SK-N-SH (cell line): ENCODE results near the gene TFPI. TPM values are rescaled to one million over a fixed set of nuclear protein-coding genes. Genes with fewer than 3 reads are reported as not detected.

Experiments used
- CTCF ChIA-PET: fragments of 300-600, 350-600 bp; formaldehyde crosslinking; extraction: SDS; loops from one replicate; lab custom pipeline; 2021; lab: Yijun Ruan, JAX
- POLR2A ChIA-PET: fragments of 350-600 bp; sonication (Branson Sonifier 250); formaldehyde crosslinking; extraction: SDS; loops from one replicate; lab custom pipeline; 2020; ENCODE audit warnings: antibody characterized with exemption, inconsistent platforms; lab: Yijun Ruan, JAX
- DNase-seq: peaks from one replicate; pipeline ENCODE4 v3.0.0; 2012
- H2AFZ ChIP-seq: fragments of 200-600 bp; sonication (generic); 2 replicates; pipeline ENCODE4 v1.8.1; 2016; ENCODE audit warnings: antibody characterized with exemption, mild to moderate bottlenecking, low read depth
- H3F3A ChIP-seq: fragments of 200-600 bp; sonication (generic); replicated peaks from 2 replicates; pipeline ENCODE3; 2016; ENCODE audit warnings: antibody characterized with exemption, mild to moderate bottlenecking; ENCODE audit not compliant: insufficient read depth
- H3K27ac ChIP-seq, 2 experiments: fragments of 200-500 bp in 1 of 2; fragments of 200-600 bp in 1 of 2; sonication (Bioruptor generic) in 1 of 2; sonication (generic), shearing (Covaris generic) in 1 of 2; 2 replicates each; pipeline versions ENCODE4 v1.5.1 to v1.6.1; 2014 to 2016; ENCODE audit warnings: low read depth in 2 of 2, inconsistent platforms in 1 of 2, low read length in 1 of 2, mild to moderate bottlenecking in 1 of 2, mixed read lengths in 1 of 2
- H3K27me3 ChIP-seq: fragments of 200-600 bp; sonication (generic), shearing (Covaris generic); 2 replicates; pipeline ENCODE4 v1.6.1; 2016; ENCODE audit warnings: mixed run types; ENCODE audit not compliant: insufficient read depth
- H3K36me3 ChIP-seq, 2 experiments: fragments of 200-500 bp in 1 of 2; fragments of 200-600 bp in 1 of 2; sonication (Bioruptor generic) in 1 of 2; sonication (generic) in 1 of 2; replicated peaks in 1 of 2; 2 replicates each; pipeline versions ENCODE3 to v1.5.1; 2014 to 2016; ENCODE audit warnings: low read length in 1 of 2, mild to moderate bottlenecking in 1 of 2; ENCODE audit not compliant: insufficient read depth in 2 of 2, control insufficient read depth in 1 of 2
- H3K4me1 ChIP-seq, 2 experiments: fragments of 200-500 bp in 1 of 2; fragments of 200-600 bp in 1 of 2; sonication (Bioruptor generic) in 1 of 2; sonication (generic), shearing (Covaris generic) in 1 of 2; 2 replicates each; pipeline versions ENCODE4 v1.5.1 to v1.6.1; 2014 to 2016; ENCODE audit warnings: low read depth in 1 of 2, low read length in 1 of 2, mixed run types in 1 of 2; ENCODE audit not compliant: insufficient read depth in 2 of 2, control insufficient read depth in 1 of 2
- H3K4me2 ChIP-seq: fragments of 200-600 bp; sonication (generic), shearing (Covaris generic); 2 replicates; pipeline ENCODE4 v1.6.1; 2017; ENCODE audit warnings: mixed run types
- H3K4me3 ChIP-seq, 2 experiments: fragments of 200-500 bp in 1 of 2; fragments of 200-600 bp in 1 of 2; sonication (Bioruptor generic) in 1 of 2; sonication (generic), shearing (Covaris generic) in 1 of 2; 2 replicates each; pipeline versions ENCODE4 v1.5.1 to v1.8.1; 2014 to 2016; ENCODE audit warnings: low read depth in 2 of 2, inconsistent platforms in 1 of 2, low read length in 1 of 2, mild to moderate bottlenecking in 1 of 2, mixed read lengths in 1 of 2, moderate library complexity in 1 of 2
- H3K79me2 ChIP-seq: fragments of 200-600 bp; sonication (generic); 2 replicates; pipeline ENCODE4 v1.8.1; 2017; ENCODE audit warnings: mild to moderate bottlenecking; ENCODE audit not compliant: insufficient read depth
- H3K9ac ChIP-seq: fragments of 200-600 bp; sonication (generic); 2 replicates; pipeline ENCODE4 v1.6.1; 2017; ENCODE audit warnings: mixed run types
- H3K9me2 ChIP-seq: fragments of 200-600 bp; sonication (generic); 2 replicates; pipeline ENCODE4 v1.6.1; 2017; ENCODE audit warnings: mixed run types
- H3K9me3 ChIP-seq: fragments of 200-600 bp; sonication (generic); 2 replicates; pipeline ENCODE4 v1.6.1; 2017; ENCODE audit warnings: mixed run types, mild to moderate bottlenecking, moderate library complexity
- H4K20me1 ChIP-seq: fragments of 200-600 bp; sonication (generic); 2 replicates; pipeline ENCODE4 v1.6.1; 2017; ENCODE audit warnings: mild to moderate bottlenecking, mixed run types; ENCODE audit not compliant: insufficient read depth
- EP300 ChIP-seq, 2 experiments: IDR thresholded peaks; 2 replicates each; pipeline versions ENCODE4 v1.4.0 to v1.6.1; 2012; ENCODE audit warnings: borderline replicate concordance in 1 of 2, low read depth in 1 of 2, low read length in 1 of 2
- FOXJ3 ChIP-seq: sonication (generic); formaldehyde crosslinking; IDR thresholded peaks from 2 replicates; pipeline ENCODE4 v1.5.1; 2020; ENCODE audit warnings: mild to moderate bottlenecking, missing genetic modification reagents
- FOXM1 ChIP-seq: IDR thresholded peaks from 2 replicates; pipeline ENCODE4 v1.4.0; 2012; ENCODE audit warnings: low read depth, mild to moderate bottlenecking
- GABPA ChIP-seq: IDR thresholded peaks from 2 replicates; pipeline ENCODE4 v1.4.0; 2012; ENCODE audit warnings: low read depth, mild to moderate bottlenecking
- GATA2 ChIP-seq: sonication (generic); formaldehyde crosslinking; IDR thresholded peaks from 2 replicates; pipeline ENCODE4 v1.5.0; 2020; ENCODE audit warnings: mild to moderate bottlenecking, missing genetic modification reagents
- JUND ChIP-seq: IDR thresholded peaks from 2 replicates; pipeline ENCODE4 v1.4.0; 2012
- NFIC ChIP-seq: IDR thresholded peaks from 2 replicates; pipeline ENCODE4 v1.4.0; 2012; ENCODE audit warnings: borderline replicate concordance
- NRF1 ChIP-seq: IDR thresholded peaks from 2 replicates; pipeline ENCODE4 v1.6.1; 2012; ENCODE audit warnings: low read depth, mild to moderate bottlenecking, low read length
- RAD21 ChIP-seq: IDR thresholded peaks from 2 replicates; pipeline ENCODE4 v1.6.1; 2012; ENCODE audit warnings: mild to moderate bottlenecking, low read length
- RFX5 ChIP-seq: IDR thresholded peaks from 2 replicates; pipeline ENCODE4 v1.6.1; 2012; ENCODE audit warnings: mild to moderate bottlenecking, improper control_type of control experiment, low read length
- RXRA ChIP-seq: IDR thresholded peaks from 2 replicates; pipeline ENCODE4 v1.4.0; 2012; ENCODE audit warnings: low read depth, mild to moderate bottlenecking, borderline replicate concordance
- SMC3 ChIP-seq: IDR thresholded peaks from 2 replicates; pipeline ENCODE4 v1.6.1; 2012; ENCODE audit warnings: low read depth, low read length, improper control_type of control experiment
- TAF1 ChIP-seq: IDR thresholded peaks from 2 replicates; pipeline ENCODE4 v1.6.1; 2012; ENCODE audit warnings: low read depth, mild to moderate bottlenecking, low read length, moderate library complexity, borderline replicate concordance
- TCF12 ChIP-seq: IDR thresholded peaks from 2 replicates; pipeline ENCODE4 v1.4.0; 2012
- WGBS: methylation state at CpG from one replicate; pipeline ENCODE4 v1.1.6; 2017; ENCODE audit warnings: low lambda C conversion rate; 5-methylcytosine and 5-hydroxymethylcytosine counted together
- polyA plus RNA-seq, 3 experiments: library from polyadenylated mRNA; depleted of rRNA; stranded (reverse); fragments of >200 nt; gene quantifications; 2 replicates each; pipeline ENCODE4 v1.2.3, GENCODE V29; 2012
- TF ChIP-seq, protein P1 (sequence below): IDR thresholded peaks from 2 replicates; pipeline ENCODE4 v1.4.0; 2012; ENCODE audit warnings: low read depth, borderline replicate concordance
- TF ChIP-seq, protein P2 (sequence below): fragments of 200-600 bp; sonication (generic); IDR thresholded peaks from 2 replicates; pipeline ENCODE4 v1.6.1; 2017; ENCODE audit warnings: antibody characterized with exemption, mild to moderate bottlenecking, moderate library complexity
- TF ChIP-seq, protein P3 (sequence below): IDR thresholded peaks from 2 replicates; pipeline ENCODE4; 2012
- TF ChIP-seq, protein P4 (sequence below): IDR thresholded peaks from 2 replicates; pipeline ENCODE4 v1.6.1; 2012; ENCODE audit warnings: mild to moderate bottlenecking, low read depth, low read length, moderate library complexity
- TF ChIP-seq, protein P5 (sequence below): IDR thresholded peaks from 2 replicates; pipeline ENCODE4 v1.4.0; 2012; ENCODE audit warnings: low read depth, borderline replicate concordance

Gene TFPI
- polyA plus RNA-seq, 1 of the 3 experiments (the other 2 are of a cell fraction) = 2.1 TPM

DNA sequence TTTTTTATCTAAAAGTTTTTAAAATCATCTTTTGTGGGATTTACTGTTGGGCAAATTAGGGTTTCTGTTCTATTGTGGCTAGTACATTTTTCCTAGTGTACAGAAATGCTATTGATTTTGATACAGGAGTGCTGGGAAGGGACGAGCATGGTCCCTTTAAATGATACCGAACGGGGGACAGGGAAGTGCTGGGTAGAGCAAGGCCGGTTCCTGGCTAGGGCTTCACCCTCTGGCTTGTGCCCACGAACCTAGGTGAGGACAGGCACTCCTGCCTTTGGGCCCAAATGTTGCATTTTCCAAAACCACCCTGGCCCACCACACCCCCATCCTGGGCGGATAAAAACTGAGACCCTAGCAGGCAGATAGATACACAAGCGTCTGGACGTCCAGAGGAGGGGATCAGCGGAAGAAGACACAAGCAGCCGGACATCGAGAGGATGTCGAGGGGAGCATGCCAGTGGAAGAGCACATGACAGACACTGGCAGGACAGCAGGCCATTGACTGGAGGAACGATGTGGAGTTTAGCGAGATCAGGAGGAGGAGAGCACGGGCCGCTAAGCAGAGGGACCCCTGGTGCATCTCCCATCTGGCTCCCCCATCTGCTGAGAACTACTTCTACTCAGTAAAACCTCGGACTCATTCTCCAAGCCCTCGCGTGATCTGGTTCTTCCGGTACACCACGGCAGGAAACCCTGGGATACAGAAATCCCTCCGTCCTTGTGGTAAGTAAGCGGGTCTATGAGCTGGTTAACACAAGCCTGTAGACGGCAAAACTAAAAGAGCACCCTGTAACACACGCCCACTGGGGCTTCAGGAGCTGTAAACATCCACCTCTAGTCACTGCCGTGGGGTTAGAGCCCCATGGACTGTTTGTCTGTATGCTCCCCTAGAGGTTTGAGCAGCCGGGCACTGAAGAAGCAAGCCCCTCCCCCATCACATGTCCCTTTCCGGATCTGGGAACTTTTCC, 92.7 kb downstream of the TFPI start:
- no peaks in the 10 kb centered on the region for H3K9me3 ChIP-seq
- H3K27ac ChIP-seq = no peak overlapping the region
- TF ChIP-seq, protein P1, sequence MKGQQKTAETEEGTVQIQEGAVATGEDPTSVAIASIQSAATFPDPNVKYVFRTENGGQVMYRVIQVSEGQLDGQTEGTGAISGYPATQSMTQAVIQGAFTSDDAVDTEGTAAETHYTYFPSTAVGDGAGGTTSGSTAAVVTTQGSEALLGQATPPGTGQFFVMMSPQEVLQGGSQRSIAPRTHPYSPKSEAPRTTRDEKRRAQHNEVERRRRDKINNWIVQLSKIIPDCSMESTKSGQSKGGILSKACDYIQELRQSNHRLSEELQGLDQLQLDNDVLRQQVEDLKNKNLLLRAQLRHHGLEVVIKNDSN = no peak
- no peak for TF ChIP-seq TCF12
- no peak for TF ChIP-seq NRF1
- no peak for TF ChIP-seq RAD21
- TF ChIP-seq, protein P2, sequence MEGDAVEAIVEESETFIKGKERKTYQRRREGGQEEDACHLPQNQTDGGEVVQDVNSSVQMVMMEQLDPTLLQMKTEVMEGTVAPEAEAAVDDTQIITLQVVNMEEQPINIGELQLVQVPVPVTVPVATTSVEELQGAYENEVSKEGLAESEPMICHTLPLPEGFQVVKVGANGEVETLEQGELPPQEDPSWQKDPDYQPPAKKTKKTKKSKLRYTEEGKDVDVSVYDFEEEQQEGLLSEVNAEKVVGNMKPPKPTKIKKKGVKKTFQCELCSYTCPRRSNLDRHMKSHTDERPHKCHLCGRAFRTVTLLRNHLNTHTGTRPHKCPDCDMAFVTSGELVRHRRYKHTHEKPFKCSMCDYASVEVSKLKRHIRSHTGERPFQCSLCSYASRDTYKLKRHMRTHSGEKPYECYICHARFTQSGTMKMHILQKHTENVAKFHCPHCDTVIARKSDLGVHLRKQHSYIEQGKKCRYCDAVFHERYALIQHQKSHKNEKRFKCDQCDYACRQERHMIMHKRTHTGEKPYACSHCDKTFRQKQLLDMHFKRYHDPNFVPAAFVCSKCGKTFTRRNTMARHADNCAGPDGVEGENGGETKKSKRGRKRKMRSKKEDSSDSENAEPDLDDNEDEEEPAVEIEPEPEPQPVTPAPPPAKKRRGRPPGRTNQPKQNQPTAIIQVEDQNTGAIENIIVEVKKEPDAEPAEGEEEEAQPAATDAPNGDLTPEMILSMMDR = no peak
- TF ChIP-seq RFX5 = no peak
- TF ChIP-seq, protein P3, sequence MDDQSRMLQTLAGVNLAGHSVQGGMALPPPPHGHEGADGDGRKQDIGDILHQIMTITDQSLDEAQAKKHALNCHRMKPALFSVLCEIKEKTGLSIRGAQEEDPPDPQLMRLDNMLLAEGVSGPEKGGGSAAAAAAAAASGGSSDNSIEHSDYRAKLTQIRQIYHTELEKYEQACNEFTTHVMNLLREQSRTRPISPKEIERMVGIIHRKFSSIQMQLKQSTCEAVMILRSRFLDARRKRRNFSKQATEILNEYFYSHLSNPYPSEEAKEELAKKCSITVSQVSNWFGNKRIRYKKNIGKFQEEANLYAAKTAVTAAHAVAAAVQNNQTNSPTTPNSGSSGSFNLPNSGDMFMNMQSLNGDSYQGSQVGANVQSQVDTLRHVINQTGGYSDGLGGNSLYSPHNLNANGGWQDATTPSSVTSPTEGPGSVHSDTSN = no peak
- no peak for TF ChIP-seq GATA2 (CRISPR knock-in tag)
- TF ChIP-seq JUND = no peak
- TF ChIP-seq, protein P4, sequence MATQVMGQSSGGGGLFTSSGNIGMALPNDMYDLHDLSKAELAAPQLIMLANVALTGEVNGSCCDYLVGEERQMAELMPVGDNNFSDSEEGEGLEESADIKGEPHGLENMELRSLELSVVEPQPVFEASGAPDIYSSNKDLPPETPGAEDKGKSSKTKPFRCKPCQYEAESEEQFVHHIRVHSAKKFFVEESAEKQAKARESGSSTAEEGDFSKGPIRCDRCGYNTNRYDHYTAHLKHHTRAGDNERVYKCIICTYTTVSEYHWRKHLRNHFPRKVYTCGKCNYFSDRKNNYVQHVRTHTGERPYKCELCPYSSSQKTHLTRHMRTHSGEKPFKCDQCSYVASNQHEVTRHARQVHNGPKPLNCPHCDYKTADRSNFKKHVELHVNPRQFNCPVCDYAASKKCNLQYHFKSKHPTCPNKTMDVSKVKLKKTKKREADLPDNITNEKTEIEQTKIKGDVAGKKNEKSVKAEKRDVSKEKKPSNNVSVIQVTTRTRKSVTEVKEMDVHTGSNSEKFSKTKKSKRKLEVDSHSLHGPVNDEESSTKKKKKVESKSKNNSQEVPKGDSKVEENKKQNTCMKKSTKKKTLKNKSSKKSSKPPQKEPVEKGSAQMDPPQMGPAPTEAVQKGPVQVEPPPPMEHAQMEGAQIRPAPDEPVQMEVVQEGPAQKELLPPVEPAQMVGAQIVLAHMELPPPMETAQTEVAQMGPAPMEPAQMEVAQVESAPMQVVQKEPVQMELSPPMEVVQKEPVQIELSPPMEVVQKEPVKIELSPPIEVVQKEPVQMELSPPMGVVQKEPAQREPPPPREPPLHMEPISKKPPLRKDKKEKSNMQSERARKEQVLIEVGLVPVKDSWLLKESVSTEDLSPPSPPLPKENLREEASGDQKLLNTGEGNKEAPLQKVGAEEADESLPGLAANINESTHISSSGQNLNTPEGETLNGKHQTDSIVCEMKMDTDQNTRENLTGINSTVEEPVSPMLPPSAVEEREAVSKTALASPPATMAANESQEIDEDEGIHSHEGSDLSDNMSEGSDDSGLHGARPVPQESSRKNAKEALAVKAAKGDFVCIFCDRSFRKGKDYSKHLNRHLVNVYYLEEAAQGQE = no peak
- TF ChIP-seq RXRA = no peak
- no peak for TF ChIP-seq FOXM1
- no peak for TF ChIP-seq SMC3
- TF ChIP-seq, protein P5, sequence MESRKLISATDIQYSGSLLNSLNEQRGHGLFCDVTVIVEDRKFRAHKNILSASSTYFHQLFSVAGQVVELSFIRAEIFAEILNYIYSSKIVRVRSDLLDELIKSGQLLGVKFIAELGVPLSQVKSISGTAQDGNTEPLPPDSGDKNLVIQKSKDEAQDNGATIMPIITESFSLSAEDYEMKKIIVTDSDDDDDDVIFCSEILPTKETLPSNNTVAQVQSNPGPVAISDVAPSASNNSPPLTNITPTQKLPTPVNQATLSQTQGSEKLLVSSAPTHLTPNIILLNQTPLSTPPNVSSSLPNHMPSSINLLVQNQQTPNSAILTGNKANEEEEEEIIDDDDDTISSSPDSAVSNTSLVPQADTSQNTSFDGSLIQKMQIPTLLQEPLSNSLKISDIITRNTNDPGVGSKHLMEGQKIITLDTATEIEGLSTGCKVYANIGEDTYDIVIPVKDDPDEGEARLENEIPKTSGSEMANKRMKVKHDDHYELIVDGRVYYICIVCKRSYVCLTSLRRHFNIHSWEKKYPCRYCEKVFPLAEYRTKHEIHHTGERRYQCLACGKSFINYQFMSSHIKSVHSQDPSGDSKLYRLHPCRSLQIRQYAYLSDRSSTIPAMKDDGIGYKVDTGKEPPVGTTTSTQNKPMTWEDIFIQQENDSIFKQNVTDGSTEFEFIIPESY = no peak
- no peak for TF ChIP-seq NFIC
- no peak for TF ChIP-seq TAF1
- TF ChIP-seq FOXJ3 (CRISPR knock-in tag) = no peak
- TF ChIP-seq EP300 (IDR thresholded peaks at IDR 0.05; ENCODE audit: borderline replicate concordance in 1 of 2, low read depth in 1 of 2, low read length in 1 of 2) = no peak
- TF ChIP-seq GABPA = no peak
- H2AFZ ChIP-seq = no peak overlapping the region
- H3F3A ChIP-seq = no peaks in the 10 kb centered on the region
- peaks cover 0 to 3% of the 10 kb centered on the region in 2 experiments; a peak in 1 of 4 replicates for H3K4me1 ChIP-seq
- H3K9ac ChIP-seq = no peak overlapping the region
- H3K27me3 ChIP-seq = no peaks in the 10 kb centered on the region
- H3K79me2 ChIP-seq = no peaks in the 10 kb centered on the region
- H4K20me1 ChIP-seq = no peaks in the 10 kb centered on the region
- POLR2A ChIA-PET = no interaction called here
- CTCF ChIA-PET = no interaction called here
- H3K4me2 ChIP-seq = no peak overlapping the region
- H3K4me3 ChIP-seq = no peak overlapping the region
- 90% methylated on average over 26 of the region's 28 CpGs for WGBS
- no peak for DNase-seq
- no peaks in the 10 kb centered on the region for H3K9me2 ChIP-seq
- H3K36me3 ChIP-seq = no peaks in the 10 kb centered on the region
